ENCODE data around the gene FMN1.

FMN1 gene

DNA sequence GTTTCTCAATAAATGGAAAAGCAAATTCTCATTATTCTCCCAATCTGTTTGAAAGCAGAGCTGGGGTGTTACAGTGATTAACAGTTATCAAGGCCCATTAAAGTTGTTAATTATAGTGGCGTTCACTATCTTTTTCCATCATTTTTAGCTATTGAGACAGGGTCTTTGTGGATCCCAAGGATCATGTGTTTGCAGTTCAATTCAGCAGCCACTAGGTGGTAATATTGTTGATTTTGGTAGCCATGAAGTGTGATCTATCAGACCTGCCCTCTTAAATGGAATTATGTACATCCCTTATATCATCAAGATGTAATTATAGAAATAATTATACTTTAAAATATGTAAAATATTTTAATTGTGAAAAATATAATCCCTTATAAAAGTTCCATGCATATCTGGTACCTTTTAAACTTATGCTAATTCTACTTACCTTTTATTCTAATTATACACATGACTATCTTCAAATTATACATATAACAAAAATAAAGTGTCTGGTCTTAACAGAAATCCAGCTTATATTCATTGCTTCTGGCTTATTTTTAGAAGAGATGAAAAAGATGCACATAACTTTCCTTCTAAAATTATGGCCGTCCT is 350.3 kb downstream of the FMN1 start:
- TF ChIP-seq, protein P1, sequence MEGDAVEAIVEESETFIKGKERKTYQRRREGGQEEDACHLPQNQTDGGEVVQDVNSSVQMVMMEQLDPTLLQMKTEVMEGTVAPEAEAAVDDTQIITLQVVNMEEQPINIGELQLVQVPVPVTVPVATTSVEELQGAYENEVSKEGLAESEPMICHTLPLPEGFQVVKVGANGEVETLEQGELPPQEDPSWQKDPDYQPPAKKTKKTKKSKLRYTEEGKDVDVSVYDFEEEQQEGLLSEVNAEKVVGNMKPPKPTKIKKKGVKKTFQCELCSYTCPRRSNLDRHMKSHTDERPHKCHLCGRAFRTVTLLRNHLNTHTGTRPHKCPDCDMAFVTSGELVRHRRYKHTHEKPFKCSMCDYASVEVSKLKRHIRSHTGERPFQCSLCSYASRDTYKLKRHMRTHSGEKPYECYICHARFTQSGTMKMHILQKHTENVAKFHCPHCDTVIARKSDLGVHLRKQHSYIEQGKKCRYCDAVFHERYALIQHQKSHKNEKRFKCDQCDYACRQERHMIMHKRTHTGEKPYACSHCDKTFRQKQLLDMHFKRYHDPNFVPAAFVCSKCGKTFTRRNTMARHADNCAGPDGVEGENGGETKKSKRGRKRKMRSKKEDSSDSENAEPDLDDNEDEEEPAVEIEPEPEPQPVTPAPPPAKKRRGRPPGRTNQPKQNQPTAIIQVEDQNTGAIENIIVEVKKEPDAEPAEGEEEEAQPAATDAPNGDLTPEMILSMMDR (conservative IDR thresholded peaks at IDR 0.05; ENCODE audit: low read length) = peak; percentile 76
- H3K4me3 ChIP-seq (ENCODE audit: low read length) = no peak overlapping the region
- peak; percentile 59 for DNase-seq (ENCODE audit: low read depth)

DNA sequence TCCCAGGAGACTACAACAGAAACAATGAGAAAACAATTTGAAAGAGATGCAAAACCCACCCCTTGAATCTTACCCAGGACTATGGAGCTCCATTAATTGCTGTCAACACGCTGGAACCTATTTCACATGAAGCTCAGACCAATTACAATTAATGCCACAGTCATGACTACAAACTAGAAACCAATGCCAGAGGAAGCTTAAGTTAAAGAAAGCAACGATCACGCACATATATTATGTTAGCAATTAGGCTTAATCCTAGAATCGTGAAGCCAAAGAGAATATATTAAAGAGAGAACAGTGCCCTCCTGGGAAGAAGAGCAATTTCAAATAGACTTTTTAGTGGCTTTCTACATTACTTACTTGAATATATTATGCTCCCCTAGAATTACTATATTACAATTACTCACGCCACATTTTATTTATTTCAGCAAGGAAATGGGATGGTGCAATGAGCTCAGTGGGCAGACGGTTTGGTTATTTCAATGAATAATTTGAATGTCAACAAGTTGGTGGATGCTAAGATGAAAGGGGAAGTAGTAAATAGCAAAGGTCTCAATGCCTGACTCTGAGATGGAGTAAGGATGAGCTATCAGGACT is 351.2 kb downstream of the FMN1 start:
- H3K4me3 ChIP-seq (ENCODE audit: low read length) = no peak overlapping the region
- DNase-seq (ENCODE audit: low read depth) = peak; percentile 97
- TF ChIP-seq, protein P1 (conservative IDR thresholded peaks at IDR 0.05; ENCODE audit: low read length) = no peak

DNA sequence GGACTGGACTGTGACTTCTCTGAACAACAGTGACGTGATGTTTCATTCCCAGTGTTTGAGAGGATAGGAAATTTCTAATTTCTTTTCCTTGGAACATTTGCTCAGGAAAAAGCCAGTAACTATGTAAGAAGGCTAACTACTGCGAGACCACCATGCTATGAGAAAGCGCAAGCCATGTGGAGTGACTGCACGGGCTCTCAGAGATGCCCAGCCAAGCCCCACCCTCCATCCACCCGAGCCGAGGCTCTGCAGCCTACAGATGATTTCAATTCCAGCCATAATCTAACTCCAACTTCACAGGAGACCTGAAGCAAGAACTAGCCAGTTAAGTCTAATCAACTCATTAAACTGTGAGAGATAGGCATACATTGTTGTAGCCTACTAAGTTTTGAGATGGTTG is 352.4 kb downstream of the FMN1 start:
- TF ChIP-seq, protein P1 (conservative IDR thresholded peaks at IDR 0.05; ENCODE audit: low read length) = no peak
- H3K4me3 ChIP-seq (ENCODE audit: low read length) = peak overlapping the region; percentile 69
- peak; percentile 68 for DNase-seq (ENCODE audit: low read depth)

DNA sequence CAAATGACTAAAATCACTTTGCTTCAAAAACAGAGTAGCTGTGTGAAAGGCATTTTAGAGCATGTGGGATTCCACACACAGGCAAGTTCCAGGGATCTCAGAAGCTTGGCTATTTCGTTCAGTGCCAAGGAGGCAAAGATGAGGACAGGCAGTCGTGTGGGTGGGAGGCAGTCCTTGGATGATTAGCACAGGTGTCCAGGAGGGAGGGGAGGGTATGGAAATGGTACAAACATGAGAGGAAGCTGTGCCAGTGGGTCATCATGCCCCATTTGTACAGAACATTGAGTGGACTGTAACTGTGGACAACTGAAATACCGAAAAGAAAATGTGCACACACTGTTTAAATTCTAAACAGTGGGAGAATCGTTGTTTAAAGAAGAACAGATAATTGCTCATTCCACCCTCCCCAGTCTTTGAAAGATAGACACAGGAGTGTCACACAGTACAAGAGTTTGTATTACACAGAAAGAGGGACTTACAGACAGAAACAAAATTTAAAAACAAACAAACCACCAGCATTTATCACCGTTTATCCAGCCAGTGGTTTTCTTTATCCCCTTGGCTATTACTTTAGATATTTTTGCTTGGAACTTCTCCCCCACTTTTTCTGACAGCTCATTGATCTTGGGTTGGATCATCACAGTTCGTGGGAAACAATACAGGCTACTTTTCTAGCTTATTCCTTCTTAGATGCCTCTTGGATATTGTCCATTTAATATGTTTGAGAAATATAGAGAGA is 353.8 kb downstream of the FMN1 start:
- peak overlapping the region; percentile 69 for H3K4me3 ChIP-seq (ENCODE audit: low read length)
- peak; percentile 78 for DNase-seq (ENCODE audit: low read depth)
- TF ChIP-seq, protein P1 (conservative IDR thresholded peaks at IDR 0.05; ENCODE audit: low read length) = no peak

DNA sequence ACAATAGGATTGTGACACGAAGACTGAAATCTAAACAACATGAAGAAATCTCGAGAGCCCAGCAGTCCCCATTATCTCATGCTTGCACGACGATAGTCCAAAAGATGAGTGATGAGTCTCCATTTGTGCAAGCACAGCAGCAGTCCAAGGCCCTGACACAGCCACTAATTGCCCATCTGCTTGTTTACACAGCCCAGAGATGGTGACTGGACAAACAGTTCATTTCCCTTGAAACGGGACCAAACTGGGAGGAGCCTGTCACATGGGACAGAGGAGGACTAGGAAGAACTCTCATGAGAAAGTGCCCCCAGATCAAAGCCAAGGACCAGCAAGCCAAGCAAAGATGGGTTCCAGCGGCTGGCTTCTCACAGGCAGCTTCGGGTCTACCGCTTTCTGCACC is 355.7 kb downstream of the FMN1 start:
- peak overlapping the region; percentile 69 for H3K4me3 ChIP-seq (ENCODE audit: low read length)
- TF ChIP-seq, protein P1 (conservative IDR thresholded peaks at IDR 0.05; ENCODE audit: low read length) = no peak
- peak; percentile 99 for DNase-seq (ENCODE audit: low read depth)

DNA sequence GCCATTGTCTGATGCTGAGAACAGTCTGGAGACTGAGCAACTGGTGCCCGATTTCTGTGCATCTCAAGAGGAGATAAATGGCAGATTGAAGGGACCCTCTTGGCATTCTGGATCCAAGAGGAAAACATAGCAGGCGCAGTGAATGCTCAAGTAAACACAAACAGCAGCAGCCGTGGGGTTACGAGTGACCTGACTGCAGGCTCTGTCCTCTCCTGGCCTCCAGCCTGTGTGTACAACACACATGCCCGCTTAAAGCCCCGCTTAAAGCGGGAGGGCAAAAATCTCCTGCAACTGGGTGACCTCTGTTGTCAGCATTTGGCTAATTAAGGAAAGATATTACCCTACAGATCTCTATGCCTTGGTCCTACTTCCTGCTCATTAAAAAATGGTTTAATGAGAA is 356.2 kb downstream of the FMN1 start:
- TF ChIP-seq, protein P1 (conservative IDR thresholded peaks at IDR 0.05; ENCODE audit: low read length) = no peak
- H3K4me3 ChIP-seq (ENCODE audit: low read length) = peak overlapping the region; percentile 69
- peak; percentile 54 for DNase-seq (ENCODE audit: low read depth)
